GM21381 (cell line): Measurements from ENCODE around the gene SYT14.
"Not testable (repeated sequence)": the region's sequence is repeated elsewhere in the genome, so short reads cannot be mapped to it uniquely, and the experiment has no call there.

ENCODE experiments used
- ATAC-seq: cut with Tn5 transposase; IDR thresholded peaks from one replicate; pipeline ENCODE4 v1.9.1; 2021; ENCODE audit warnings: mild to moderate bottlenecking, moderate library complexity; ENCODE audit not compliant: unreplicated experiment

Gene SYT14

DNA sequence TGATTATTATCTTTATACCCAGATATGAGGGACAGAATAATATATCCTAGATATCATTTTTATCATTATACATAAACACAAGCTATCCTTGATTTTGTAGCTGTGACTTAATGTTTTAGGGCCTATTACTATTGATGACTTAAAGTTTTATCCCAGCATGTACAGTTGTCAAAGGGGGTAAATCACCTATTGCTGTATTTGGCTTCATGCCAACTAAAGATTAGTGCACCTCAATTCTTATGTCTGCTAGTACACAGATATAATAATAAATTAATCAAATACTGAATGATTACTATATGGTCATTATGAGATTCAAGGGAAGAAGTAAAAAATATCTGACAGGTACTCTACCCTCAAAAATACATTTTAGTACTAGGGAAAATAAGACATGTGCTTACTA lies 84.0 kb downstream of the SYT14 start:
- ATAC-seq: no peak

DNA sequence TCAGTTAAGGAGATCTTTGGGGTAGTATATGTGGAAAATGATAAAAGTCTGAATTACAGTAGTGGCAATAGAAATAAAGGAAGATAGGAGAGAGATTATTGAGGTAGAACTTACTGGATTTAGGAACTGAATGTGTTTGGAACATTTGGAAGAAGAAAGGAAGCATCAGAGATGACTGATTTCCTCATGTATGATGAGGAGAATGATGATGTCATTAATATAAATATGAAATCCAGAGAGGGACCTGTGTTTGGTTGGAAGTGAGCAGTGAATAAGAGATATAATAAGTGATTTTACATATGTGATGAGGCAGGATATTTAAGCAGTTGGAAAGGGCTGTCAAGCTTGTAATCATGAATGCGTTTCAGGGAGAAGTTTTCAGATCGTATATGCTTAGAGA lies 86.3 kb downstream of the SYT14 start:
- no peak for ATAC-seq

DNA sequence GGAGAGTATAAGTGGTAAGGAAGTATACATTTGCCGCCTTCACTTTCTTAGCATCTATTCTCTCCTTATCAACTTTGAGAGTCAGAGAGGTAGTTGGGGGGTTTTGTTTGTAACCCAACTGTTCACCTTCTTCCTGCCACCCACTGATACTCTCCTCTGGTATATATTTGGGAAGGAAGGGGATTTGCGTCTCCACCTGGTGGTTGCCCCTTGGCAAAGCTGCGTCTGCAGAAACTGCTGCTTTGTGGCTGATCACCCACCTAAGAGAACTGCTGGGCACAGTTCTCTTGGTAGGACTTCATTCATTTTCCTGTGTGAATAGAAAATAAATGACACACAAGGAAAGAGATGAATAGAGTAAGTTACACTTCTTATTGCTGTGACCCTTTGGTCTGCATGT lies 87.0 kb downstream of the SYT14 start:
- no peak for ATAC-seq

DNA sequence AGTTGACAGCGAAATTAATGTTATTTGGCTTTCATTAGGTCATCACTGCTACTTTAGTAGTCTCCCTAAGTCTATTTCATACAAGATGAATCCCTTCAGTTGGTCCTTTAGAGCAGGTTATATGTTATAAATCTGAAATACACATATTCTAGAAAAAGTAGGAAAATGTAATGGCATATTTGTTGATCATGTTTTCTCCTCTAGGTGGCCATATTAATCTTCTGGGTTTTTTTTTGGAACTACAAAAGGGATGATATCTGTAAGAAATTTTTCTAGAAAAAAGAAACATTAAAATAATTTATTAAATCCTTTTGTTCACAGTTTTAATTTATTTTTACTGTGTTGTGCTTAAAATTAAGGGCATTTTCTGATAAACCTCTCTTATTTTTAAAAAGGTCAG lies 87.9 kb downstream of the SYT14 start:
- no peak for ATAC-seq

DNA sequence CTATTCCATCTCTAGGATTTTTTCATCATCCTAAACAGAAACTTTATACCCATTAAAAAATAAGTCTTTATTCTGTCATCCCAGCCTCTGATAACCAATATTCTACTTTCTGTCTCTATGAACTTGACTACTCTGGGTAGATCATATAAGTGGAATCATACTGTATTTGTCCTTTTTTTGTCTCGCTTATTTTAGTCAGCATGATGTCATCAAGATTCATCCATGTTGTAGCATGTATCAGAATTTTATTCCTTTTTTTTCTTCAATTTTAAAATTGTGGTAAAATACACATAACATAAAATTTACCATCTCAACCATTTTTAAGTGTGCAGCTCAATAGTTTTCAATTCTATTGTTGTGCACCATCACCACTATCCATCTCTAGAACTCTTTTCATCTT lies 90.0 kb downstream of the SYT14 start:
- ATAC-seq: no peak

DNA sequence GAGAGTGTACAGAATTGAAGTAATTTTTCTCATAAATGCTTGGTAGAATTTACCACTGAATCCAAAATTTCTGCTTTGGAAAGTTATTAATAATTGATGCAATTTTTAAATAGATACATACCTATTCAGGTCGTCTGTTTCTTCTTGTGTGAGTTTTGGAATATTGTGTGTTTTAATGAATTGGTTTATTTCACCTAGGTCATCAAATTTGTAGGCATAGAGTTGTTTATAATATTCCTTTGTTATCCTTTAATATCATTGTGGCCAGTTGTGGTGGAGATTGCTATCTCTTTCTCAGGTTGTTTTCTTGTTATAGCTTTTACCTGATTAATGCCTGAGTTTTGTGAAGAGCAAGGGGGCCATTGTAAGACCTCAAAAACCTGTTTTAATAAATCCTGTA lies 93.5 kb downstream of the SYT14 start:
- ATAC-seq: no peak

DNA sequence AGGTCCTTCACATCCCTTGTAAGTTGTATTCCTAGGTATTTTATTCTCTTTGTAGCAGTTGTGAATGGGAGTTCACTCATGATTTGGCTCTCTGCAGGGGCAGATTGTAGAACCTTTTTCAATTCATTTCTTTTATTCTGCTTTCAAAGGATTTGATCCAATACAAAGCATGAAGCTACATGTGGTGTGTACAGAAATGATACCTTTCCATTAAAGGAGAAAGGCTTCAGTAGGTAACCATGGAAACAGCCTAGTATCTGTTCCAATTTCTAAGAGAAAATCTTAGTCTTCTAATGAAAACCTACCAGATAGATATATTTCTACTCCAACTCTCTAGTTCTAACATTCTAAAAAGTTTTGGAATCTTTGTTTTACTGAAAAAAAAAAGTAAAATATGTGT lies 105.0 kb downstream of the SYT14 start:
- no peak for ATAC-seq

DNA sequence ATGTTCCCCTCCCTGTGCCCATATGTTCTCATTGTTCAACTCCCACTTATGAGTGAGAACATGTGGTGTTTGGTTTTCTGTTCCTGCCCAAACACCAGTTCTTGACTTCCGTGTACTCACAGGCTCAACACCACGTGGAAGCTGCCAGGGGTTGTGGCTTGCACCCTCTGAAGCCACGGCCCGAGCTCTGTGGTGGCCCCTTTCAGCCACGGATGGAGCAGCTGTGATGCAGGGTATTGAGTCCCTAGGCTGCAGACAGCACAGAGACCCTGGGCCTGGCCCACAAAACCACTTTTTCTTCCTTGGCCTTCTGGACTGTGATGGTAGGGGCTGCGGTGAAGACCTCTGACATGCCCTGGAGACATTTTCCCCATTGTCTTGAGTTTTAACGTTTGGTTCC lies 111.6 kb downstream of the SYT14 start:
- ATAC-seq: no peak

DNA sequence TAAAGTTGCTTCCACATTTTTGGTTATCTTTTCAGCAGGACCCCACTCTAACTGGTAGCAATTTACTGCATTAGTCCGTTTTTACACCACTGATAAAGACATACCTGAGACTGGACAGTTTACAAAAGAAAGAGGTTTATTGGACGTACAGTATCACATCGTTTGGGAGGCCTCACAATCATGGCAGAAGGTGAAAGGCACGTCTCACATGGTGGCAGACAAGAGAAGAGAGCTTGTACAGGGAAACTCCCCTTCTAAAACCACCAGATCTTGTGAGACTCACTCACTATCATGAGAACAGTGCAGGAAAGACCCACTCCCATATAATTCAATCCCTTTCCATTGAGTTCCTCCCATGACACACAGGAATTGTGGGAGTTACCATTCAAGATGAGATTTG lies 112.5 kb downstream of the SYT14 start:
- ATAC-seq: not testable (repeated sequence)

DNA sequence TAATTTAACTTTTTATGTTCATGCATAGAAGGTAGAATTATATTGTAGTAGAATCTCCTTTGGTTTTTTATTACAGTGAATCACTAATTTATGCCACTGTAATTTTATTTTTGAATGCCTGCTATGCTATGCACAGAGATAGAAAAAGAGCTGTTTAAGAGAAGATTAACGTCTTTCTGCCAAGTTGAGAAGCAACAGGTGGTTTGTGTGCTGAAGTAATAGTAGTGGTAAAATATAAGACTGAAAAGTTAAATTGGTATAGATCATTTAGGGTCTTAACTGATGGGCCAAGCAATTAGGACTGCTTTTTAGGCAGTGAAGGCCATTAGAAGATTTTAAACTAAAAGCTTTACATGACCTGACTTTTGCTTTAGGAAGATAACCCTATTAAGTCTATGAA lies 115.1 kb downstream of the SYT14 start:
- no peak for ATAC-seq

DNA sequence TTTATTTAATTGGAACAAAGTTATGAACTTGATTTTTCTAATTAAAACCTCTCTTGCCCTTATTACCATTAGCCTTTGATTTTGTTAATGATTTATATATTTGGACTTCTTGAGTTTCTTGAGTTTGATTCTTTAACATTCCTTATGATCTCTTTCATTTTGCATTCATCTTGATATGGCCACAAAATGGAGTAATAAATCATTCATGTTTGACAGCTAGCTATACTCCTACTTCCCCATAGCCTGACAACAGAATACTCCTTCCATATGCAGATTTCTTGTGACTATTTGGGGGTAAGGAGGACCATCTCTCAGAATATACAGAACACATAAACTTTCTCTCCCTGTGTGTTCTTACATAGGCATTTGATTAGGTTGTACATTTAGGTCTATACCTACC lies 119.6 kb downstream of the SYT14 start:
- ATAC-seq: no peak

DNA sequence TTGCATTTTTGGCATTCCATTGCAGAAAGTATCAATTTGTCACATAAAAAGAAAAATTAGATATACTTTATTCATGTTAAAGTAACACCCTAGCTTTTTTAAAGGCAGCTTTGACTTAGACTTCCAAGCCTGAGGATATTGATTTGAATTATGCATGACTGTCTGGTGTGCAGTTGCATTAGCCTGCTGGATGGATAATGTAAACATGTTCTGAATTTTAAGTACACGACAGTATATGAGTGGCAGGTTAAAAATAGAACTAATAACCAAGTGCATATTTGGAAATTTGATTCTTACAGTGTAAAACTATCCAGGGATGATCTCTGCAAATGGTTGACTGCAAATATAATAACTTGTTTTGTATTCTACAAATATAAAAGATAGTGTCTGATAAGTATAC lies 124.0 kb downstream of the SYT14 start:
- ATAC-seq: no peak

DNA sequence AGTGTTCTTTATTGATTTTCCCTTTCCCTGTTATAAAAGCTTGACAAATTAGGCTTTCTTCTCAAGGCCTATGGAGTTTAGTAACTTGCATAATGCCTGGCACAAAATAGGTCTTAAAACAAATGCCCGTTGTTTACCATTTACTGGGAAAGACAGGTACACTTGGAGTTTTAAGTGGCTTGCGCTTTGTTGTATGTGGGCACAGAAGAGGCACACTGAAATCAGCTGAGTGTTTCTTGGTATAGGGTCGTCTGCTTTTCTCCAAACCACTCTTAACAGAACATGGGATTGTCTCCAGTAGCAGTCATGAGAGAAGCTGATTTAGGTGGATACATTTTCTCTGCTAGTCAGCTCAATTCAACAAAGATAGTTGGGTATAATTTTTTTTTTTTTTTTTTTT lies 132.5 kb downstream of the SYT14 start:
- no peak for ATAC-seq

DNA sequence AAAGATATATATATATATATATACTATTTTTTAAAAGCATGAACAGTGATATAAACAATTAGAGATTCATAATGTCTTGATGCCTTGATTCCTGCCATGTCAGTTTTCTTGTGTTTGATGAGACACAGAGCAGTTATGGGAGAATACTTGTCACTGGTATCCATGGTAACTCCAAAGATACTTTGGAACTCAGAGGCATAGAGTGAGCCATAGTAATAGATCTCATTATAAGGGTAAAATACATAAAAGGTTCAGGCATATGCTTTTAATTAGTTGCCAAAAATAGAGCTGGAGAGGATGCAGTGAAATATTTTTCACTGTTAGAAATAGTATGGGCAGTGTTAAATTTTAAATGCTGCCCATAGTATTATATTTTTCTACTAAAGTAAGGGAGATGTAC lies 134.1 kb downstream of the SYT14 start:
- no peak for ATAC-seq

DNA sequence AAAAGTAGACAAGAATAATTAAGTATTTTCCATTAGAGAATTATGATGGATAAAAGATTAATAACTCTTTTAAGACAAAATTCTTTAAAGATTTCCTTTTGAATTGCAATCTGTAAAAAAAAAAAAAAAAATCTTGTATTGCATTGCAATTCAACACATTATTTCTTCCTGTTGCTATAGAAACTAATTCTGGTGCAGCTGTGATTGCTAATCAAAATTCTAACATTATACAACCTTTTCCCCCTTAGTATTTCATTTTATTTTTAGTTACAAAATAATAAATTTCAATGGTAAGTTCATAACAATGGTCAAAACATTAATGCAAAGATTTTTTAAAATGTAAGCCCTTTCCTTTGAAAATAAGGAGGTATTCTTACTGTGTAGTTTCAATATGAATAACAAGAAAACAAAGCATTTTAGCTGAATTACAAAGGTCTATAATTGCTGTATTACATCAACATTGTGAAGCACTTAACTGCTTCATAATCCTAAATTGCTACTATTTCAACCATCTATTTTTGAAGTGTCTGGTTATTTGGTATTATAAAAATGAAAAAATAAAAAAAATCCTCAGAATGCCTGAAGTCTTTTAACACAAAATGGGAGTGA lies 135.0 kb downstream of the SYT14 start:
- ATAC-seq: no peak

DNA sequence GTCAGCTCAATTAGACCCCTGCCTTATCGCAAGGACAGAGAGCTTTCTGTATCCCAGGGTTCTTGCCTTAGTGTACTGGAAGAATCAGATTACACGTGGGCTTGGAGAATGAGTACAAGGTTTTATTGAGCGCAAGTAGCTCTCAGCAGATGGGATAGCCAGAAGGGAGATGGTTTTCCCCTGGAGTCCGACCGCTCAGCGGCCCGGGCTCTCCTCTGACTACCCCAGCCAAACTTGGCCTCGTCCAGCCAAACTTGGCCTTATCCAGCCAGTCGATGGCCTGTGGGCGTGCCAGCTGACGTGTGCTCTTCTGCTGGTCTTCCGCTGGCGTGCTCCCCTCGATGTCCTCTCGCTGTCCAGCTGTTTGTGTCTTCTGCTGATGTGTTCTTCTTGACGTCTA lies 136.9 kb downstream of the SYT14 start:
- no peak for ATAC-seq

DNA sequence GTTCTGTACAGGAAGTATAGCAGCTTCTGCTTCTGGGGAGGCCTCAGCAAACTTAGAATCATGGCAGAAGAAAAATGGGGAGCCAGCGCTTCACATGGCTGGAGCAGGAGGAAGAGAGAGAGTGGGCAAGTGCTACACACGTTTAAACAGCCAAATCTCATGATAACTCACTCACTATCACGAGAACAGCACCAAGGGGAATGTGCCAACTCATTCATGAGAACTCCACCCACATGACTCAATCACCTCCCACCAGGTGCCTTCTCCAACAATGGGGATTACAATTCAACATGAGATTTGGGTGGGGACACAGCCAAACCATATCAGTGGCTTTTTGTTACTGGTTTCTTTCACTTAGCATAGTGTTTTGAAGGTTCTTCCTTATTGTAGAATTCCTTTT lies 138.6 kb downstream of the SYT14 start:
- no peak for ATAC-seq

DNA sequence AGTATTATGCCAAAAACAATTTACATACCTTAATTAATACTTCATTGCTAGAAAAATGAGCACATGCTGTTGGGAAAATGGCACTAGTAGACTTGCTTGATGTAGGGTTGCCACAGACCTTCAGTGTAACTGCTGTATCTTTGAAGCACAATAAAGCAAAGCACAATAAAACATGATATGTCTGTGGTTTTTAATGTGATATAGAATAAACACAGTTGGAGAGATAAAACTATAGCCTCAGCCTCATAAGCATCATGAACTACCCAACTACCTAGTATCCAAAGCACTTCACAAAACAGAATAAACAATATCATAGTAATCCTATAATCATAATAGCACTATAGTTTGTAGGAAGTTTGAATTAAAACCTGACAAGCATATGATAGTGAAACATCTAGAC lies 143.5 kb downstream of the SYT14 start:
- no peak for ATAC-seq

DNA sequence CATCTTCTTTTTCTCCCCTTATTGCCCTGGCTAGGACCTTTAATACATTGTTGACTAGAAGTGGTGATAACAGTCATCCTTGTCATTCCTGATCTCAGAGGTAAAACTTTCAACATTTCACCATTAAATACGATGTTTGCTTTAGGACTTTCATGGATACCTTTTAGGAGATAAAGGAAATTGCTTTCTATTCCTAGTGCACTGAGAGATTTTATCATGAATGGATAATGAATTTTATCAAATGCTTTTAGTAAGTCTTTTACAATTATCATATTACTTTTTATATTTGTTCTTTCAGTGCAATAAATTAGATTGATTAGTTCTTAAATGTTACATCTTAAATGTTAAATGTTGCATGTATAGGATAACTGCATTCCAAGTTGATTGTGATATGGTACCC lies 147.3 kb downstream of the SYT14 start:
- no peak for ATAC-seq

DNA sequence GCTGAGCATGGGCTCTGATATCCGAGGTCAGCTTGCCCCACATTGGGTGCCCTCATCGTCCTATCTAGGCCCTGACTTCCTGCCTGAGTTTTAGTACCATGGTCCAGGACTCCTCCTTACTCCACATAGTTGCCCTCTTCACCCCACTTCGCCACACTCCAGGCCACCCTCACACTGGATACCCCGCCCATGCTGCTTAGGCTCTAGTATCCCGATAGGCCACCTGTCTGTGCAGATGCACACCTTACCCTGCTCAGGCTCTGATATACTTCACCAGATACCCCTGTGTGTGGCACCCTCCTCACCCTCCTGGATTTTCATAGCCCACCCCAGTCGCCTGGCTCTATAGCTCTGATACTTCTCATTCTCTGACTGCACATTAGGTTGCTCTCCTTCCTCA lies 149.0 kb downstream of the SYT14 start:
- no peak for ATAC-seq

DNA sequence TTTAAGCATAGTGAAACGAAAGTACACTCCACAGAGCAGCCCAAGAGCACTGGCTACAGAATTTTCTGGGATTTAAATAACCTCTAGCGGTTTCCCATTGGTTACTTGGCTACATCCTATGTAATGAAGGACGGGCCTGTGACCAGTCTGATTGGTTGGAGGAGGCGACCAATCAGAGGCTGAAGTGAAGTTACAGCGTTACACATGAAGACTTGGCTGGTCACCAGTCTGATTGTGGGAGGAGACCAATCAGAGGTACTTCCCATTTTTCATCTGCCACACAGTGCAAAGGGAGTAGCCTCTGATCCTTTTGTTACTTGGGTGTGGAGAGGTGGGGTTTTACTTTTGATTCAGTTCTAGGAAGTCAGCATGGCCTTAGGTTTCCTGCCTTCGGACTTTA lies 151.8 kb downstream of the SYT14 start:
- no peak for ATAC-seq

DNA sequence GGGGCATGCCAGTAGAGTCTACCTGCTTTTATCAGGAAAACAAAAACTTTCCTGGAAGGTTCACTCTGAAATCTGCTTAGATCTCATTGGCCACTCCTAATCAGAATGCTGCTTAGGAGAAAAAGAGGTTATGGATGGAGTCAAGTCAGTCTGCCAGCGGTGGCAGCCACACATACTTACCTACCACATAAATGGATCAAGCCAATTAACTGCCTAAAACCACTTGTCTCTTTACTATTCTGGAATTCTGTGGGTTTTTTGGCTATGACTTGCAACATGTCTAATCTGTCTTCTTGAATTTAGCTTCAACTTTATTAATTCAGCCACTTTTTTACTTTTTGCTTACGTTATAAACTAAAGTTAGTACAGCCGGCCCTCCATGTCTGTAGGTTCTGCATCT lies 154.3 kb downstream of the SYT14 start:
- ATAC-seq: no peak

DNA sequence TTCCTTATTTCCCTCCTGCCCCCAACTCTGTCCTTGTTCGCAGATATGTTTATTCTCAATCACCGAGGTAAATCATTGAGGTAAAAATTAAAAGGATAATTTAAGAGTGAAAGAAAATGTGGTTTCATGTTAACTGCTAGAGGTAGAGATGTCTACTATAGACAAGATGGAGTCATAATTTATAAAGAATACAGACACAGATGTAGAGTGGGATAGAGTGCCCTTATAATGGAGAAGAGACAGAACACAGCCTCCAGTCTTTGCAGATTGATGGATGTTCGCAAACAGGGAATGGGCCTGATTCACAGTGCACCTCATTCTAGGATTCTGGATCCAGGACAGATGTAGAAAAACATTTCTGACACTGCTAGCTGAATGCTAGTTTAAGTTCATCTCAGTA lies 155.4 kb downstream of the SYT14 start:
- ATAC-seq: no peak

DNA sequence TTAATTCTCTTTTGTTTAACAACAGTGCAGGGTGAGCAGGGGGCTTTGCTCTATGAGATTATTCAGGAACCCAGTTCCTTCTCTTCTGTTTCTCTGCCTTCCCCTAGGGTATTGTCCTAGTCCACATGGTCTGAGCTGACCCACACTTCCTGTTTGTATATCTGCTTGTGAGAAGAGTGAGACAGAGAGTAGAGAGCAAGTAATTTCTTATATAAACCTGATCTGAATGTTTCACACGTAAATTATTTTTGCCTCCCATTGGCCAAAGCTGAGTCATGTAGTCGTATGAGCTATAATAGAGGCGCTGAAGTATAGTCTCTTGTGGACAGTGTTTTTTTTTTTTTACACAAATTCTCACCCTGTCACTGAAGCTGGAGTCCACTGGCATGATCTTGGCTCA lies 160.3 kb downstream of the SYT14 start:
- ATAC-seq: no peak
